PC-9 (cell line): ENCODE measurements around the gene FUT8. TPM values are rescaled to one million over a fixed set of nuclear protein-coding genes. Genes with fewer than 3 reads are reported as not detected.

Experiments
- BruUV-seq: library from RNA; stranded (reverse); fragments of 400-500 nt; replicated peaks from 2 replicates; lab custom pipeline; 2021; lab: Mats Ljungman, UMichigan
- CTCF ChIA-PET: fragments of 300-600 bp; sonication (Branson Sonifier 250); formaldehyde crosslinking; loops from one replicate; lab custom pipeline; 2022; ENCODE audit warnings: antibody characterized with exemption; lab: Charles Lee
- POLR2A ChIA-PET: fragments of 300-600 bp; sonication (Branson Sonifier 250); formaldehyde crosslinking; loops from one replicate; lab custom pipeline; 2022; ENCODE audit warnings: antibody characterized with exemption; ENCODE audit not compliant: unreplicated experiment; lab: Charles Lee
- DNase-seq, 2 experiments: peaks; one replicate each; pipeline versions ENCODE4 v3.0.0 to v3.0.0-alpha.2; 2015 to 2022; ENCODE audit warnings: mixed read lengths in 1 of 2
- H2AFZ ChIP-seq: fragments of 200-600 bp; sonication (generic); 2 replicates; pipeline ENCODE4 v1.8.1; 2017; ENCODE audit warnings: antibody characterized with exemption
- H3F3A ChIP-seq: fragments of 200-600 bp; sonication (generic); 2 replicates; pipeline ENCODE4 v1.8.1; 2017; ENCODE audit warnings: antibody characterized with exemption, mild to moderate bottlenecking, low read depth; ENCODE audit not compliant: insufficient read depth
- H3K27ac ChIP-seq: fragments of 200-600 bp; sonication (generic); 2 replicates; pipeline ENCODE4 v1.6.1; 2016; ENCODE audit warnings: mixed run types
- H3K27me3 ChIP-seq: fragments of 200-600 bp; sonication (generic); 2 replicates; pipeline ENCODE4 v1.6.1; 2016; ENCODE audit warnings: low read depth, mixed run types; ENCODE audit not compliant: insufficient read depth
- H3K36me3 ChIP-seq: fragments of 200-600 bp; sonication (generic); 2 replicates; pipeline ENCODE4 v1.6.1; 2016; ENCODE audit warnings: low read depth, mixed run types
- H3K4me1 ChIP-seq: fragments of 200-600 bp; sonication (generic); replicated peaks from 2 replicates; pipeline ENCODE4 v1.6.1; 2016; ENCODE audit warnings: mixed run types; ENCODE audit not compliant: insufficient read depth
- H3K4me2 ChIP-seq: fragments of 200-600 bp; sonication (generic); 2 replicates; pipeline ENCODE4 v1.6.1; 2017; ENCODE audit warnings: mixed run types
- H3K4me3 ChIP-seq: fragments of 200-600 bp; sonication (generic); 2 replicates; pipeline ENCODE4 v1.6.1; 2016; ENCODE audit warnings: mixed run types
- H3K79me2 ChIP-seq: fragments of 200-600 bp; sonication (generic); 2 replicates; pipeline ENCODE4 v1.6.1; 2017; ENCODE audit warnings: low read depth, mixed run types
- H3K9me2 ChIP-seq: fragments of 200-600 bp; sonication (generic); 2 replicates; pipeline ENCODE4 v1.8.1; 2017; ENCODE audit warnings: mild to moderate bottlenecking; ENCODE audit not compliant: insufficient read depth
- H3K9me3 ChIP-seq: fragments of 200-600 bp; sonication (generic); 2 replicates; pipeline ENCODE4 v1.8.1; 2016; ENCODE audit warnings: low read depth; ENCODE audit not compliant: insufficient read depth
- H4K20me1 ChIP-seq: fragments of 200-600 bp; sonication (generic); 2 replicates; pipeline ENCODE4 v1.8.1; 2017; ENCODE audit not compliant: insufficient read depth
- EZH2 ChIP-seq: fragments of 200-600 bp; sonication (generic); IDR thresholded peaks from 2 replicates; pipeline ENCODE4 v1.8.0; 2017; ENCODE audit warnings: antibody characterized with exemption, low read depth
- intact Hi-C: fragments of 100-400 bp; cut with micrococcal nuclease; formaldehyde crosslinking; loops from one replicate; pipeline ENCODE4 v1.10.0; 2022; ENCODE audit not compliant: unreplicated experiment
- total RNA-seq: library from RNA; stranded (reverse); gene quantifications from 2 replicates; pipeline ENCODE4 v1.2.3, GENCODE V29; 2021
- TF ChIP-seq, protein P1 (sequence below): fragments of 200-600 bp; sonication (generic); conservative IDR thresholded peaks from 2 replicates; pipeline ENCODE4 v1.6.1; 2017; ENCODE audit warnings: mixed run types, antibody characterized with exemption, mild to moderate bottlenecking, moderate library complexity

FUT8 gene
- total RNA-seq, 1 experiment from 2014 or later, result 134 TPM

DNA sequence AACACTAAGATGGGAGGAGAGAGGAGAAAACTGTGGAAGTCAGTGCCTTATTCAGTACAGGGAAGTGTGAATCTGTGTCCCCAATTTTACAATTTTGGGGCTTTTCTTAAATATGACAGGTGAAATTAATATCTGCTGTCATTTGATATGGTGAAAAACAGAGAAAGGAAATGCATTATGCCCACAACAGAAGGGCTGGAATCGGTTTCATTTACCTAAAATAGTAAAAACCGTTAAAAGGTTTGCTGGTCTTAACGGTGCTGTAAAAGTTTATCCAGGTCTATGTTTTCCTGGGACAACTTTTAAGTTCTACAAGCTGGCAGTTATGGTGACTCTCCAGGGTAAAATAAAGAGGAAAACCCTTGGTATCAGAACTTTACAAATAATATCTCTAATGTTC, 310.8 kb downstream of the FUT8 start:
- H3F3A ChIP-seq, result no peaks in the 10 kb centered on the region
- H3K4me1 ChIP-seq, result no peaks in the 10 kb centered on the region
- ChIA-PET CTCF (no interaction called here), POLR2A (no interaction called here)
- no peaks in the 10 kb centered on the region for H3K9me3 ChIP-seq
- no peak for DNase-seq
- no TSS peak for BruUV-seq
- H3K4me2 ChIP-seq, result no peak overlapping the region
- no peak overlapping the region for H3K4me3 ChIP-seq
- H4K20me1 ChIP-seq, result no peaks in the 10 kb centered on the region
- H3K79me2 ChIP-seq, result no peaks in the 10 kb centered on the region
- no peaks in the 10 kb centered on the region for H3K27me3 ChIP-seq
- no peaks in the 10 kb centered on the region for H3K9me2 ChIP-seq
- intact Hi-C loops, result no loop called here
- H3K36me3 ChIP-seq, result peaks cover 17% of the 10 kb centered on the region; the same call in 1 of the 2 replicates
- no peak overlapping the region for H3K27ac ChIP-seq
- no peak for TF ChIP-seq EZH2
- TF ChIP-seq, protein P1, sequence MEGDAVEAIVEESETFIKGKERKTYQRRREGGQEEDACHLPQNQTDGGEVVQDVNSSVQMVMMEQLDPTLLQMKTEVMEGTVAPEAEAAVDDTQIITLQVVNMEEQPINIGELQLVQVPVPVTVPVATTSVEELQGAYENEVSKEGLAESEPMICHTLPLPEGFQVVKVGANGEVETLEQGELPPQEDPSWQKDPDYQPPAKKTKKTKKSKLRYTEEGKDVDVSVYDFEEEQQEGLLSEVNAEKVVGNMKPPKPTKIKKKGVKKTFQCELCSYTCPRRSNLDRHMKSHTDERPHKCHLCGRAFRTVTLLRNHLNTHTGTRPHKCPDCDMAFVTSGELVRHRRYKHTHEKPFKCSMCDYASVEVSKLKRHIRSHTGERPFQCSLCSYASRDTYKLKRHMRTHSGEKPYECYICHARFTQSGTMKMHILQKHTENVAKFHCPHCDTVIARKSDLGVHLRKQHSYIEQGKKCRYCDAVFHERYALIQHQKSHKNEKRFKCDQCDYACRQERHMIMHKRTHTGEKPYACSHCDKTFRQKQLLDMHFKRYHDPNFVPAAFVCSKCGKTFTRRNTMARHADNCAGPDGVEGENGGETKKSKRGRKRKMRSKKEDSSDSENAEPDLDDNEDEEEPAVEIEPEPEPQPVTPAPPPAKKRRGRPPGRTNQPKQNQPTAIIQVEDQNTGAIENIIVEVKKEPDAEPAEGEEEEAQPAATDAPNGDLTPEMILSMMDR, result no peak
- H2AFZ ChIP-seq, result no peak overlapping the region

DNA sequence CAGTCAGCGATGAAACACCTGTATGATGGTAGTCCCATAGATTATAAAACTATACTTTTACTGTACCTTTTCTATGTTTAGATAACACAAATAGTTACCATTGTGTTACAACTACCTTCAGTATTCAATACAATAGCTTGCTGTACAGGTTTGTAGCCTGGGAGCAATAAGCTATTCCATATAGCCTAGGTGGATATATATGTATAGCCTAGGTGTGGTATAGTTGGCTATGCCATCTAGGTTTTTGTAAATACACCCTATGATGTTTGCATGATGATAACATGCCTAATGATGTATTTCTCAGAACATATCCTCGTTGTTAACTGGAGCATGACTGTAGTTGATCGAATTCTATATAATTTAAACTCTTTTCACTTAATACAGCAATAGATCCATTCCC, 316.1 kb downstream of the FUT8 start:
- CTCF ChIA-PET, result no interaction called here

DNA sequence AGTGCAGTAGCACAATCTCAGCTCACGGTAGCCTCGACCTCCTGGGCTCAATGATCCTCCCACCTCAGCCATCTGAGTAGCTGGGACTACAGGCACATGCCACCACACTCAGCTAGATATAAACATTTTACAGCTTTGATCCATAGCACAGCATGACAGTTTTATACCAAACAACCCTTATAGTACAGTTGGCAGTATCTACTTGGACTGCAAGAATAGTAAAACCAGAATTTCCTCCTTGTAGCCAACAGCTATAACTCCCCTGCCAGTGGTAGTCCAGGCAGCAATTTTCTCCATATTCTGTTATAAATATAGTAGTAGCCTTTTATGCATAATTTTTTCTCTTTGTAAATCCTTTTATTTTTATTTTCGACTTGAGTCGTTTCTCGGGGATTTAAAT, 317.0 kb downstream of the FUT8 start:
- no peaks in the 10 kb centered on the region for H3K9me2 ChIP-seq
- no peak overlapping the region for H3K4me3 ChIP-seq
- H3F3A ChIP-seq, result no peaks in the 10 kb centered on the region
- H3K27ac ChIP-seq, result no peak overlapping the region
- H3K79me2 ChIP-seq, result no peaks in the 10 kb centered on the region
- ChIA-PET CTCF (no interaction called here), POLR2A (no interaction called here)
- peaks cover 24% of the 10 kb centered on the region for H3K36me3 ChIP-seq
- H2AFZ ChIP-seq, result no peak overlapping the region
- H4K20me1 ChIP-seq, result no peaks in the 10 kb centered on the region
- no peaks in the 10 kb centered on the region for H3K27me3 ChIP-seq
- no peak for TF ChIP-seq EZH2
- TF ChIP-seq, protein P1, result no peak
- intact Hi-C loops, result no loop called here
- H3K4me1 ChIP-seq, result no peaks in the 10 kb centered on the region
- H3K4me2 ChIP-seq, result no peak overlapping the region
- no TSS peak for BruUV-seq
- H3K9me3 ChIP-seq, result no peaks in the 10 kb centered on the region
- no peak for DNase-seq

More for the DNA sequence above, 316.1 kb downstream of the FUT8 start:
- Histone ChIP-seq H3K4me1 (no peaks in the 10 kb centered on the region), H3K4me2 (no peak overlapping the region), H3K79me2 (no peaks in the 10 kb centered on the region), H3K27me3 (no peaks in the 10 kb centered on the region), H3F3A (no peaks in the 10 kb centered on the region), H4K20me1 (no peaks in the 10 kb centered on the region), H3K9me3 (no peaks in the 10 kb centered on the region), H3K4me3 (no peak overlapping the region), H3K36me3 (peaks cover 17% of the 10 kb centered on the region; the same call in 1 of the 2 replicates), H3K27ac (no peak overlapping the region), H3K9me2 (no peaks in the 10 kb centered on the region), H2AFZ (no peak overlapping the region)
- no TSS peak for BruUV-seq
- TF ChIP-seq EZH2, result no peak
- TF ChIP-seq, protein P1, result no peak
- intact Hi-C loops, result no loop called here
- no peak for DNase-seq
- POLR2A ChIA-PET, result no interaction called here
